Activated CD8-positive, alpha-beta T cell treated with anti-CD3 and anti-CD28 coated beads, Interleukin-2, amount 10 ng/mL, durations not matched to agents 7 days and 5 days (primary cell): ENCODE data around the gene CABLES2. TPM values are rescaled to one million over a fixed set of nuclear protein-coding genes. Genes with fewer than 3 reads are reported as not detected.

Experiments used
- ATAC-seq: fragments of 150-1000 bp; cut with Tn5 transposase; one replicate; pipeline ENCODE4 v1.10.0; 2021; ENCODE audit warnings: moderate library complexity
- CTCF ChIA-PET: fragments of 350-600 bp; sonication (Branson Sonifier 250); formaldehyde crosslinking; loops from one replicate; lab custom pipeline; 2021; ENCODE audit warnings: antibody characterized with exemption; lab: Charles Lee
- POLR2A ChIA-PET: fragments of 350-600 bp; sonication (Branson Sonifier 250); formaldehyde crosslinking; loops from one replicate; lab custom pipeline; 2021; ENCODE audit warnings: antibody characterized with exemption; lab: Charles Lee
- DNase-seq: peaks from one replicate; pipeline ENCODE4 v3.0.0-alpha.2; 2020
- H3K27ac Mint-ChIP-seq: one replicate; pipeline ENCODE4 v1.8.0; 2021; ENCODE audit warnings: mild to moderate bottlenecking, mixed read lengths
- H3K27me3 Mint-ChIP-seq: one replicate; pipeline ENCODE4 v1.8.0; 2021; ENCODE audit warnings: low read depth, mixed read lengths
- H3K36me3 Mint-ChIP-seq: one replicate; pipeline ENCODE4 v1.8.0; 2021; ENCODE audit warnings: low read depth, mixed read lengths
- H3K4me1 Mint-ChIP-seq: one replicate; pipeline ENCODE4 v1.8.0; 2021; ENCODE audit warnings: low read depth, mixed read lengths
- H3K4me3 Mint-ChIP-seq: one replicate; pipeline ENCODE4 v1.8.0; 2021; ENCODE audit warnings: mild to moderate bottlenecking, mixed read lengths
- H3K9me3 Mint-ChIP-seq: one replicate; pipeline ENCODE4 v1.8.0; 2022; ENCODE audit warnings: mixed read lengths; ENCODE audit not compliant: insufficient read depth
- total RNA-seq, 2 experiments: library from RNA; stranded (reverse); gene quantifications; one replicate each; pipeline ENCODE4 v1.2.3, GENCODE V29; 2021

Gene CABLES2
- total RNA-seq, 2 experiments from 2014 or later, result 17.0 to 17.5 TPM

- ATAC-seq, result no peak
- Mint-ChIP-seq H3K27ac (no peak overlapping the region), H3K27me3 (no peaks in the 10 kb centered on the region), H3K9me3 (no peaks in the 10 kb centered on the region), H3K4me1 (no peaks in the 10 kb centered on the region), H3K4me3 (no peak overlapping the region), H3K36me3 (no peaks in the 10 kb centered on the region)
- CTCF ChIA-PET, result no interaction called here
- POLR2A ChIA-PET, result interaction anchor here (0.6 to 1.6 kb wide), 2 partner anchors 11 to 322 kb away, joined by 3 read pairs; partner anchors contain the start of gene LAMA5
- no peak for DNase-seq
These were observed 51.1 kb downstream of the CABLES2 start for GRCh38 chr20:62355878-62356588.

- no peaks in the 10 kb centered on the region for H3K36me3 Mint-ChIP-seq
- DNase-seq (no peak), ATAC-seq (no peak)
- H3K4me3 Mint-ChIP-seq, result no peak overlapping the region
- no peaks in the 10 kb centered on the region for H3K4me1 Mint-ChIP-seq
- CTCF ChIA-PET, result no interaction called here
- no peaks in the 10 kb centered on the region for H3K27me3 Mint-ChIP-seq
- POLR2A ChIA-PET, result interaction anchor here (0.6 to 1.6 kb wide), 2 partner anchors 11 to 321 kb away, joined by 3 read pairs; partner anchors contain the start of gene LAMA5
- no peaks in the 10 kb centered on the region for H3K9me3 Mint-ChIP-seq
- no peak overlapping the region for H3K27ac Mint-ChIP-seq
These were observed 51.6 kb downstream of the CABLES2 start for GRCh38 chr20:62355516-62355877.

DNA sequence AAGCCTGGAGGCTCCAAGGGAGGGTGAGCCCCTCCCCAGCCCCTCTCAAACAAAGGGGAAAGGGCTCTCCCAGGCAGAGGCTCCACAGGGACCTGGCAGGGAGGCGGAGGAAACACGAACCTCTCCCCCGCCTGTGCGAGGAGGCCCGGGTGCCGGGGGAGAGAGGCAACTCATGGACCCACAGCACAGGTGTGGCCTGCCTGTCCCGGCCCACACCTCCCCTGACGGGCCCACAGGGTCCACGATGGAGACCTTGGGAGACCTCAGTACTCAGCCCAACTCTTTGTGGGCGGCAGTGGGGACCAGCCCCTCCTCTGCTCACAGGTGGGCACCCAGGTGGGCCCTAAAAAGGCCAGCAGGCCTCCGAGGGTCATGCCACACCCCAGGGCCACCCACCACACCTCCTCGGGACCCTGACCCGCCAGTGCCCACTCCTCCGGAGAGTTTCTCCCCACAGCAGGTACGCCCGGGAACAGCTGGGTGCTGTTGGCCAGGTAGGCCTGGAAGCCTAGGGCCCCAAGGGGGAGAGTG lies 52.2 kb downstream of the CABLES2 start:
- H3K4me3 Mint-ChIP-seq, result no peak overlapping the region
- no peak overlapping the region for H3K27ac Mint-ChIP-seq
- no peak for DNase-seq
- POLR2A ChIA-PET, result interaction anchor here (1.6 kb wide), 1 partner anchor 12 kb away, joined by 3 read pairs; the partner anchor contains the start of gene LAMA5
- H3K27me3 Mint-ChIP-seq, result no peaks in the 10 kb centered on the region
- no peaks in the 10 kb centered on the region for H3K4me1 Mint-ChIP-seq
- no peak for ATAC-seq
- CTCF ChIA-PET, result no interaction called here
- H3K9me3 Mint-ChIP-seq, result no peaks in the 10 kb centered on the region
- H3K36me3 Mint-ChIP-seq, result no peaks in the 10 kb centered on the region

DNA sequence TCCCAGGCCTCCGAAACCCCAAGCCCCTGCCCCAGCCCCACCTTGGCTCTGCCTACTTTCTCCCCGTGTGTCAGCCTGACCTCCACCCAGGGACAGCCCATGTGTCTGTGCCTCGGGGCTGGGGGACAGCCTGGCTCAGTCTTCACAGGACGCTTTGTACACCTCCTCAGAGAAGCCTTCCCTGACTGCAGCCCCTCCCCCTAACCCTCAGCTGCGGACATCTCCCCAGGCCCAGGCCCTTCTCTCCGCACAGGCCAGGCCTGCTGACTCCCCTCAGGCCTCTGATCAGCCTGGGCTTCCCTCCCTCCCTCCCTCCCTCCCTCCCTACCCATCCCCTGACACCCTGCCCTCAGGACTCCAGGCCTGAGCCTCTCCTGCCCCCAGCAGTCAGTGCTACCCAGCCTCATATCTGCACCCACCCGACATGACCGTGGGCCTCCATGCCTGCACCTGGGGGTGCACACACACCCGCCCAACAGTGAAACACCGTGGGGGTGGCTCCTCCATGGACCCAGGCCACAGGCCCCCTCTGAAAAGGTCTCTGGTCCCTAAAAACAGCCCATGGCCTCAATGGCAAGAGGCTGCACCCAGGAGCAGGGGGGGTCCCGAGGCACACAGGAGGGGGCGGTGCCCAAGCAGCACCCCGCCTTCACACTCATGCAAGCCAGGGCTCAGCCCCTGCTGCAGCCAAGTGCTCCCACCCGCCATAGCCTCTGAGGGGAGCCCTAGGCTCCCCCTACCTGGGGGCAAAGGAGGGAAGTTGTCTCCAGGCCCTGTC lies 52.9 kb downstream of the CABLES2 start:
- H3K27me3 Mint-ChIP-seq, result no peaks in the 10 kb centered on the region
- DNase-seq, result no peak
- POLR2A ChIA-PET, result no interaction called here
- no peak overlapping the region for H3K27ac Mint-ChIP-seq
- ATAC-seq, result peak; percentile 10
- H3K4me1 Mint-ChIP-seq, result no peaks in the 10 kb centered on the region
- peaks cover 2% of the 10 kb centered on the region for H3K36me3 Mint-ChIP-seq
- no peak overlapping the region for H3K4me3 Mint-ChIP-seq
- CTCF ChIA-PET, result no interaction called here
- no peaks in the 10 kb centered on the region for H3K9me3 Mint-ChIP-seq

DNA sequence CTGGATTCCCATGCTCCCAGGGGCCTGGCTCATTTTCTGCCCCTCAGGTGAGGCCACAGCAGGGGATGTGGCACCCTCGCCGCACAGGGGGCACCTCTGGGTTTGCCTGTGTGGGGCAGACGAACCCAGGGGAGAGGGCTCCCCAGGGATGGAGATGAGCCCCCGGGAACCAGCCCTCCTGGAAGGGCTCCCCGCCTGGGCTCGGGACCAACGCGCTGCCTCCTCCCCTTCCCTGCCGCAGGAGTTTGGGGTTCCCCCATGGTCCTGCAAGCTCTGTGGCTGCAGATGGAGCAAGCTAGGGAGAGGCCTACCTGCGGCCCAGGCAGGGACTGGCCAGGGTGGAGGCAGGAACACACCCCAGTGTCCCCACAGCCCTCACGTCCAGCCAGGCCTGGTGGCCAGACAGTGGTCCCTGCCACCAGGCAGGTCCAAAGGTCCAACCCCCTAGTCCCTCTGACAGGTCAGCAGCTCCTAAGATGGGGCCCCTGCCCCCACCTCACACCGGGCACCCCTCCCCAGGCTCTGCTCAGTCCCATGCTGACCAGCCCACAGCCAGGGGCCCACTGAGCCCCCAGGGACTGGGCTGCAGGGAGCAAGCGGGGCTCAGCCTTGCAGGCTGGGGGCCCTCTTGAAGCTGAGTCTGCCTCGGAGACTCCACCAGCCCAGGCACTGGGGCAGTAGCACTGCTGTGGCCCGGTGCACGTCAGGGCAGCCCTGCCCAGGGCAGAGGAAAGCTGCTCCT lies 53.6 kb downstream of the CABLES2 start:
- Mint-ChIP-seq H3K4me1 (no peaks in the 10 kb centered on the region), H3K9me3 (no peaks in the 10 kb centered on the region), H3K4me3 (no peak overlapping the region), H3K36me3 (peaks cover 2% of the 10 kb centered on the region), H3K27ac (no peak overlapping the region), H3K27me3 (no peaks in the 10 kb centered on the region)
- ChIA-PET CTCF (no interaction called here), POLR2A (no interaction called here)
- DNase-seq (no peak), ATAC-seq (no peak)

DNA sequence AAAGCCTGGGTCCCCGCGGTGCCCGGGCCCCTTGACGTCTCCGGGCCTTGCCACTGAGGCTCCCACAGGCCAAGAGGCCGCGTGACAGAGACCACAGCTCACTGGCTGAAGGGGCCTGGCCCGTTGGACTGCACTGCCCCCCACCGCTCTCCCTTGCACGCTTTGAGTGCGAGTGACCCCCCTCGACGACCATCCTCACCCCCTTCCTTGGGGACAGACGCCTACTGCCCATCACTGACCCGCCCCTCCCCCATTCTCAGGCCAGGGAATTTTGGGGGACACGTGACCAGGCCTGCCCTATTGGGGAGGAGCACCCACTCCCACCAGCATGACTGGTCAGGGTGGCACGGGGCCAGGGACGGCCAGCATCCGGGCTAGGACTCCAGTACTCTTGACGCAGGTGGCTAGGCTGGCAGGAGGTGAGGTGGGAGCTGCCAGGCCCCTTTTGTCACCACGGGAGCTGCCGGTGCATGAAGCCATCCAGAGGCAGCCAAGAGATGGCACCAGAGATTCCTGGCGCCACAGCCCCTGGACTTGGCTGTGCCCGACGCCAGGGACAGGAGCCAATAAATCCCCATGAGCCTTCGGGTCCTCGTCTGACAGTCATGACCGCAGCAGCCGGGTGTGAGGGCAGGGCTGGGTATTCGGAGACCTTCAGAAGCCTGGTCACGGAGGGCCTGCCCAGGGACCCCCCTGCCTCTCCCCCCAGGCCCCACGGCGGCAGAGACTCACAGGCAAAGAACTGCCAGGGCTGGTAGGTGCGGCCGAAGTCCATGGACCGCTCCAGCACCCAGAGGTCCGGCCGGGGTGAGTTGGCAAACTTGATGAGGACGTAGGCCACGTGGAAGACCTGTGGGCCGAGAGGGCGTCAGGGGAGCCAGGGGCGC lies 54.4 kb downstream of the CABLES2 start:
- no peak overlapping the region for H3K27ac Mint-ChIP-seq
- ChIA-PET CTCF (no interaction called here), POLR2A (no interaction called here)
- no peak overlapping the region for H3K4me3 Mint-ChIP-seq
- H3K36me3 Mint-ChIP-seq, result peaks cover 2% of the 10 kb centered on the region
- H3K27me3 Mint-ChIP-seq, result no peaks in the 10 kb centered on the region
- DNase-seq, result no peak
- H3K4me1 Mint-ChIP-seq, result no peaks in the 10 kb centered on the region
- no peaks in the 10 kb centered on the region for H3K9me3 Mint-ChIP-seq
- ATAC-seq, result no peak

- Mint-ChIP-seq H3K4me1 (no peaks in the 10 kb centered on the region), H3K4me3 (no peak overlapping the region), H3K27me3 (no peaks in the 10 kb centered on the region), H3K9me3 (no peaks in the 10 kb centered on the region), H3K27ac (no peak overlapping the region), H3K36me3 (peaks cover 2% of the 10 kb centered on the region)
- ChIA-PET CTCF (no interaction called here), POLR2A (no interaction called here)
- ATAC-seq (no peak), DNase-seq (no peak)
These were observed 55.4 kb downstream of the CABLES2 start for GRCh38 chr20:62351469-62352401.

DNA sequence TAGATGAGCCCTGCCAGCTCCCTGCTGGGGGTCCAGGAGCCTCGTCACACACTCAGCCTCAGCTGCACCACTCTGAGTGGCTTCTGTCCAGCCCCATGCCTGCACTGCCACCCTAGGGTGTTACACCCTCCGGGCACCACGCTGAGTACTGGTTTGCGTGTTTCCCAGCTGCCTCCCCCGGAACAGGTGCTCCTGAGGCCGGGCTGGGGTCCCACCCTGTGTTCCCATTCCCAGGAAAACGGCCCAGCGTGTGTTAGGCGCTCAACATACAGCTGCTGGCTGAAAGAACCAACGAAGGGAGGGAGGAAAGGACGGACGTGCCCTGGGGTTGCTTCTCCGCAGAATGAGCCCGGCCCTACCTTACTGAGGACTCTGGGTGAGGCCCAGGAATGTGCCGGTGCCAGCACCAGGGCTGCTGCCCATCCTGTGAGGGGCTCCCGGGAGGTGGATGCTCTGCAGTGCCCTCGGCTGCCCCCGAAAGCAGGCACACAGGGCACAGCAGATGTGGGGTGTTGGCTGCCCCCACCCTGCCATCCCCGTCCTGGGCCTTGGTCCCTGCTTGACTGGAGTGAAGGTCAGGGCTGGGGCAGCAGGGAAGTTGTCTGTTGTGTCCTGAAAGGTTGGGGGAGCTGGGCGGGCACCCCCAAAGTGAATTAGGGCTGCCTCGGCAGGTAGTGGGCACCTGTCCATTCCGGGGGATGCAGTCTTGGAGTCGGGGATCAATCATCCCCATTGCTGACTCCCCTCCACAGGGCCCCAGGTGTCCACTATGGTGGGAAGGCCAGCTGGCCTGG lies 56.3 kb downstream of the CABLES2 start:
- no peak for ATAC-seq
- no peak overlapping the region for H3K27ac Mint-ChIP-seq
- no peaks in the 10 kb centered on the region for H3K27me3 Mint-ChIP-seq
- POLR2A ChIA-PET, result no interaction called here
- H3K4me3 Mint-ChIP-seq, result no peak overlapping the region
- H3K4me1 Mint-ChIP-seq, result no peaks in the 10 kb centered on the region
- H3K36me3 Mint-ChIP-seq, result peaks cover 2% of the 10 kb centered on the region
- H3K9me3 Mint-ChIP-seq, result no peaks in the 10 kb centered on the region
- CTCF ChIA-PET, result no interaction called here
- no peak for DNase-seq

DNA sequence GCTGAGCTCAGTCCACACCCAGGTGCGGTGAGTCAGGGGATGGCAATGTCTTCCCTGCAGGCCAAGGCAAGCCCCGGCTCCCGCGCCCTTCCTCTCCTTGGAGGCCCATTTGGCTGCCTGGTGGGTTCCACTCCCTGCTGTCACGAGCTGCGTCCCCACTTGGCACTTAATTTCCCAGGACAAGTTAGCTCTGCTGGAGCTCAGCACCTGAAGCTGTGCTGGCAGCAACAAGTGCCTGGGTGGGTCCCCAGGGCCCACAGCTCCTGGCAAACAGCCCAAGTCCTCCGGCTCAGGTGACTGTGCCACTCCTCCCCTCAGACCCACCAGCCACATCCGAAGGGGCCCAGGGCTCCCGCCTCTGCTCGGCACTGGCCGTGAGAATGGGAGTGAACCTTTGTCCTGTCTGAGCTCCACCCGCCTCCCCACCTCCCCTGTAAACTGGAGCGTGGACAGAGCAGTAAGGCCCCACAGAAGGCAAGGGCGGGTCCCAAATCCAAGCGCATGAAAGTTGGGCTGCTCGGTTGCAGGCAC lies 56.9 kb downstream of the CABLES2 start:
- ATAC-seq, result no peak
- no peaks in the 10 kb centered on the region for H3K27me3 Mint-ChIP-seq
- H3K4me1 Mint-ChIP-seq, result no peaks in the 10 kb centered on the region
- H3K4me3 Mint-ChIP-seq, result no peak overlapping the region
- peaks cover 2% of the 10 kb centered on the region for H3K36me3 Mint-ChIP-seq
- ChIA-PET POLR2A (no interaction called here), CTCF (no interaction called here)
- H3K9me3 Mint-ChIP-seq, result no peaks in the 10 kb centered on the region
- no peak overlapping the region for H3K27ac Mint-ChIP-seq
- no peak for DNase-seq
